CD8-positive, alpha-beta memory T cell (primary cell): ENCODE measurements around the gene RAB35. TPM values are rescaled to one million over a fixed set of nuclear protein-coding genes. Genes with fewer than 3 reads are reported as not detected.

Experiments
- CTCF ChIA-PET: fragments of 350-600 bp; sonication (Branson Sonifier 250); formaldehyde crosslinking; loops from one replicate; lab custom pipeline; 2021; ENCODE audit warnings: antibody characterized with exemption; lab: Charles Lee
- POLR2A ChIA-PET: fragments of 350-600 bp; sonication (Branson Sonifier 250); formaldehyde crosslinking; loops from one replicate; lab custom pipeline; 2021; ENCODE audit warnings: antibody characterized with exemption; lab: Charles Lee
- DNase-seq, 5 donors: peaks; one replicate each; pipeline versions ENCODE4 v3.0.0 to v3.0.0-alpha.2; 2020 to 2022; ENCODE audit warnings: mixed read lengths in 1 of 5
- H3K27ac ChIP-seq: one replicate; pipeline ENCODE4 v1.7.0; 2013; ENCODE audit warnings: low read depth, mild to moderate bottlenecking, low read length, moderate library complexity
- H3K27me3 ChIP-seq: 2 replicates; pipeline ENCODE4 v1.7.0; 2013; ENCODE audit warnings: low read length, mild to moderate bottlenecking; ENCODE audit not compliant: insufficient read depth, poor library complexity, severe bottlenecking
- H3K36me3 ChIP-seq: 2 replicates; pipeline ENCODE4 v1.7.0; 2013; ENCODE audit warnings: mild to moderate bottlenecking, low read length, moderate library complexity; ENCODE audit not compliant: insufficient read depth
- H3K4me1 ChIP-seq: 2 replicates; pipeline ENCODE4 v1.7.0; 2013; ENCODE audit warnings: mild to moderate bottlenecking, low read length, moderate library complexity; ENCODE audit not compliant: insufficient read depth
- H3K4me3 ChIP-seq: 2 replicates; pipeline ENCODE4 v1.7.0; 2013; ENCODE audit warnings: mild to moderate bottlenecking, low read length
- H3K9me3 ChIP-seq: 2 replicates; pipeline ENCODE4 v1.7.0; 2013; ENCODE audit warnings: mild to moderate bottlenecking, low read length
- H3K27ac Mint-ChIP-seq, 8 donors: one replicate each; pipeline ENCODE4 v1.8.0; 2020 to 2021; ENCODE audit warnings: mixed read lengths in 8 of 8, mild to moderate bottlenecking in 6 of 8, inconsistent platforms in 3 of 8, moderate library complexity in 3 of 8
- H3K27me3 Mint-ChIP-seq, 2 donors: one replicate each; pipeline ENCODE4 v1.8.0; 2020 to 2021; ENCODE audit warnings: mixed read lengths in 2 of 2, mild to moderate bottlenecking in 1 of 2, moderate library complexity in 1 of 2
- H3K36me3 Mint-ChIP-seq, 3 donors: one replicate each; pipeline ENCODE4 v1.8.0; 2020 to 2021; ENCODE audit warnings: mixed read lengths in 3 of 3, inconsistent platforms in 1 of 3, mild to moderate bottlenecking in 1 of 3
- H3K4me1 Mint-ChIP-seq, 3 donors: one replicate each; pipeline ENCODE4 v1.8.0; 2020 to 2021; ENCODE audit warnings: mixed read lengths in 3 of 3, inconsistent platforms in 1 of 3, mild to moderate bottlenecking in 1 of 3
- H3K4me3 Mint-ChIP-seq, 7 donors: one replicate each; pipeline ENCODE4 v1.8.0; 2020 to 2021; ENCODE audit warnings: mixed read lengths in 7 of 7, mild to moderate bottlenecking in 6 of 7, moderate library complexity in 4 of 7, inconsistent platforms in 2 of 7
- H3K9me3 Mint-ChIP-seq, 5 donors: one replicate each; pipeline ENCODE4 v1.8.0; 2020 to 2022; ENCODE audit warnings: mixed read lengths in 5 of 5, mild to moderate bottlenecking in 3 of 5, moderate library complexity in 2 of 5, inconsistent platforms in 1 of 5
- polyA plus RNA-seq: library from polyadenylated mRNA; unstranded; fragments of 300-500 nt; fragmentation: Illumina TruSeq; gene quantifications from one replicate; pipeline ENCODE4 v1.2.3, GENCODE V29; 2021
- total RNA-seq, 2 experiments: library from RNA; stranded (reverse); gene quantifications; one replicate each; pipeline ENCODE4 v1.2.3, GENCODE V29; 2021

Gene RAB35
- total and polyA plus RNA-seq, 3 experiments from 2014 or later = 26.9 to 77.8 (median 66.8) TPM

DNA sequence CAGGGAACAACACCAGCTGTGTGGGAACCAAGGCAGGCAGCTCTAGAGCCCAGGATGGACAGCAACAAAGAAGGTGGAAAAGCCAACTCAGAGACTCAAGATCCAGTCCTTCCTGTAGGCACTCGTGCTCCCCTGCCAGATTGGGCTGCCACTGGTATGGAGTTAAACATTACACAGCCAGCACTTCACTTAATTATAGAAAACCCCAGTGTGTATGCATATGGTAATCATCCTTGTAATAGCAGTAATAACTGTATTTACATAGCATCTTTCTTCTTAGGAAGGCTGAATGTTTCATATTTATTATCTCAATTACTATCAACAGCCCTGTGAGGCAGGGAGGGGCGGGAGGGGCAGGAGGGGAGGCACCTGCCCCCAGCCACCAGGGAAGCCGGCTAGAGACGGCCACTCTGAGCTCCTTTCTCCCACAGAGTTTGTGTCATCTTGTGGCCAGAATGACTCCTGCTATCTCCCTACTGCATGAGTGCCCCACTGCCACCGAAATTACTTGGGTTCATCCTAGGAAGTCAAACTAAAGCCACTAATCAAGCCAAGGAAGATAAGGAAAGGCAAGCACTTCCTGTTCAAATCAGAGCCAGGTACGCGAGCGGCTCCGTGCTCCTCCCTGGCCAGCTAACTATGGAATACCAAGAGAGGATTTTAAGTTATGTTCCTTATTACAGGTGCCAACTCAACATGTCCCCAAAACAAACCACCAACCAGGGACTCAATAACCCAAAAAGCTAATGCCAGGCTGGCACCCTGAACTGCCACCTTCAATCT is 15.7 kb upstream of the RAB35 start:
- Mint-ChIP-seq H3K4me1 (no peaks in the 10 kb centered on the region), H3K4me3 (no peak overlapping the region), H3K27me3 (no peaks in the 10 kb centered on the region), H3K36me3 (peaks cover 0 to 93% (median 12%) of the 10 kb centered on the region in 3 donors), H3K9me3 (no peaks in the 10 kb centered on the region), H3K27ac (peak overlapping the region in 2 of 8 donors; percentile 10 to 14)
- H3K4me3 ChIP-seq = no peak overlapping the region
- H3K4me1 ChIP-seq = no peaks in the 10 kb centered on the region
- no peak overlapping the region for H3K27ac ChIP-seq
- POLR2A ChIA-PET = no interaction called here
- no peaks in the 10 kb centered on the region for H3K9me3 ChIP-seq
- H3K27me3 ChIP-seq = no peaks in the 10 kb centered on the region
- peaks cover 80% of the 10 kb centered on the region for H3K36me3 ChIP-seq
- DNase-seq = no peak
- CTCF ChIA-PET = interaction anchor here (1.5 kb wide), 1 partner anchor 10 kb away, joined by 3 read pairs; no protein-coding TSS in a partner anchor

DNA sequence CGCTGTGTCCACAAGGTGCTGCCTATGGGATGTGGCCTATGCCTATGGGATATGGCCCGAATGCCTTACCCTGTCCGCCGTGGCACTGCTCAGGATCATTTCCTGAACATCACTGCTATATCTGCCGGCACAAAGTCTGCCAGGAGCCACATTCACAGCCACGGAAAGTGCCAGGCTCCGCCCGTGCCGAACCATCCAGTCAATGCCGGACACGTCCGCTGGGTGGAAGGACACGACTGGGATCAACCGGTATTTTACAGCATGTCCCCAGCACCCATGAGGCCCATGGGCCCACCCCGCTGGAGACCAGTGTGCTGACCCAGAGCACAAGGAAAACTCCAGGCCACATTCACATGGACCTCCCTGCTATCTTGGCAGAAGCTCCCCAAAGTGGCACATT is 14.6 kb upstream of the RAB35 start:
- no peak overlapping the region for H3K4me3 ChIP-seq
- peaks cover 74% of the 10 kb centered on the region for H3K36me3 ChIP-seq
- no peak for DNase-seq
- Mint-ChIP-seq H3K27me3 (no peaks in the 10 kb centered on the region), H3K4me1 (peaks cover 0 to 5% (median 0%) of the 10 kb centered on the region in 3 donors), H3K9me3 (no peaks in the 10 kb centered on the region), H3K4me3 (no peak overlapping the region), H3K36me3 (peaks cover 6 to 90% (median 12%) of the 10 kb centered on the region in 3 donors), H3K27ac (no peak overlapping the region)
- H3K9me3 ChIP-seq = no peaks in the 10 kb centered on the region
- H3K27ac ChIP-seq = no peak overlapping the region
- H3K27me3 ChIP-seq = no peaks in the 10 kb centered on the region
- CTCF ChIA-PET = no interaction called here
- POLR2A ChIA-PET = no interaction called here
- H3K4me1 ChIP-seq = no peaks in the 10 kb centered on the region

DNA sequence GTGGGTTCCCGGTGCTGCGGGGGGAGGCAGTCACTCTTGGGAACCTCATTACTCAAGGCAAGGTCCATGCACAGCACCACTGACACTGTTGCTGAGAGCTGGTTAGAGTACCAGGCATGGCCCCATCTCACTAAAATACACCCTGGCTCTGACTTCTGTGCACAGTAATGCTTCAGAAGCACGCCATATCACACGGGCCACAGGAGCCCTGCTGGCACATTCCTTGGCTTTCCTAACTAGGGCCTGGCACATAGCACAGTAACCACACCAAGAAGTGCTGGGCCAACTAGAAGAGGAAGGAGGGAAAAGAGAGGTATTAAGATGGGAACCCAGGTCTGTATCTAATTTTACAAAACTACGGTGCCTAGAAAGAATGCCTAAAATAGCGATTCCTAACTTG is 13.5 kb upstream of the RAB35 start:
- H3K36me3 Mint-ChIP-seq = peaks cover 6 to 83% (median 12%) of the 10 kb centered on the region in 3 donors
- Histone ChIP-seq H3K27me3 (no peaks in the 10 kb centered on the region), H3K36me3 (peaks cover 74% of the 10 kb centered on the region), H3K4me3 (no peak overlapping the region), H3K27ac (no peak overlapping the region), H3K9me3 (no peaks in the 10 kb centered on the region), H3K4me1 (no peaks in the 10 kb centered on the region)
- ChIA-PET CTCF (no interaction called here), POLR2A (no interaction called here)
- no peaks in the 10 kb centered on the region for H3K27me3 Mint-ChIP-seq
- no peak for DNase-seq
- no peak overlapping the region for H3K27ac Mint-ChIP-seq
- no peak overlapping the region for H3K4me3 Mint-ChIP-seq
- peaks cover 0 to 5% (median 0%) of the 10 kb centered on the region in 3 donors for H3K4me1 Mint-ChIP-seq
- H3K9me3 Mint-ChIP-seq = no peaks in the 10 kb centered on the region

DNA sequence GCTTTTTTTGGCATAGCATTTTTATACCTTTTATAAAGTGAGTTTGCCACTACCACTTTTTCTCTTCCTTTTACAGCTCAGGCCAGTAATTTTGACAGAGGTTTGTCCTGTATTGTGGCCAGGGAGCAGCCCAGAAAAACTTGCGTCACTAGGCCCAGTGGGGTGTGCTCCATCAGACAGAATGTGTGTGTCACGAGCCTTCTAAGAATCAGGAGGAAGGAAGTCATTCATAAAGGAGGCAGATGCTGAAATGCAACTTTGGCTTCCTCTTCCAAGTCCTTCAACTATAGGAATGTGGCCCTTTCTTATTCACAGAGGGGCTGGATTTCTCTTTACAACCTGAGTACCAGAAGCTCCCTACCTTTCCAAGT is 10.1 kb upstream of the RAB35 start:
- Mint-ChIP-seq H3K36me3 (peaks cover 6 to 49% (median 10%) of the 10 kb centered on the region in 3 donors), H3K27ac (peak overlapping the region in 7 of 8 donors; percentile 32 to 83 (median 69)), H3K4me1 (peaks cover 17 to 27% (median 22%) of the 10 kb centered on the region in 3 donors), H3K9me3 (no peaks in the 10 kb centered on the region), H3K4me3 (peak overlapping the region in 1 of 7 donors; percentile 43), H3K27me3 (no peaks in the 10 kb centered on the region)
- peaks cover 20% of the 10 kb centered on the region for H3K4me1 ChIP-seq
- CTCF ChIA-PET = interaction anchor here (0.9 kb wide), 1 partner anchor 39 kb away, joined by 3 read pairs; no protein-coding TSS in a partner anchor
- H3K9me3 ChIP-seq = no peaks in the 10 kb centered on the region
- DNase-seq = no peak
- peaks cover 44% of the 10 kb centered on the region for H3K36me3 ChIP-seq
- no peaks in the 10 kb centered on the region for H3K27me3 ChIP-seq
- POLR2A ChIA-PET = no interaction called here
- H3K27ac ChIP-seq = no peak overlapping the region
- H3K4me3 ChIP-seq = no peak overlapping the region

DNA sequence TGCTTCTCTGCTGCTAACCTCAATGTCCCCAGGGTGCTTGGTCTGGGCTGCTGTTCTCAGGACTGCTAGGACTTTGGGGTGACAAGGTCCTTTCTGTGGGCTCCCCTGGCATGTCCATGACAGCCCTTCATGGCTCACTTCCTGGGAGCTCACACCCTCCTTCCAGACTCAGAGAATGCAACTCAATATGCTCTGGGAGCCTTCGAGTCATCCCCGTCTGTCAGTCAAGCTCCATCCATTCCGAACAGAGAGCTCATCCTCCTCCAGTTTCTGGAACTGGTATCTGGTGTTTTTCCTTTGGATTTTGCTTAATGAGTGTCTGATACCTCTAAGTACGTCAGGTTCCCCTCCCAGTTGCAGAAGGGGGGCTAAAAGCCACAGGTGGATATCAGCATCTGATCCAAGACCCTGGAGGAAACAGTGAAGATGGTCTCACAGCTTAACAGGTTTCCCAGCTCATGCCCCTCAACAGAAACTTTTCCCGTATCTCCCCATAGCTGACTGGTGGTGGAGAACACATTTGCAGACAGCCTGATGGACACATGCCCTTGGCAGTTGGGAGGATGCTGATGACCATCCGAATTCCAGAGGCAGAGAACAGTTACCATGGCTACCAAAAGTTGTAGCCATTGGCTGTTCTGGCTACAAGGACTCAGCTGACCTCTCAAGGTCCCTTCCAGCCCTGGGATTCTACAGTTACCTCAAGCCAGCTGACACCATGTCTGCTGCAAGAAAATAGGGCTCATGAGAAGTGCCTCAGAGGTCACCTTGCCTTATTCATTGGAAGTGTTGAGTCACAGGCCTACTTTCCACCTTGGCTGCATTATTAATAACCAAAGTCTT is 9.5 kb upstream of the RAB35 start:
- Mint-ChIP-seq H3K4me1 (peaks cover 23 to 33% (median 28%) of the 10 kb centered on the region in 3 donors), H3K9me3 (no peaks in the 10 kb centered on the region), H3K27me3 (no peaks in the 10 kb centered on the region), H3K36me3 (peaks cover 6 to 43% (median 6%) of the 10 kb centered on the region in 3 donors), H3K27ac (peak overlapping the region in 4 of 8 donors; percentile 12 to 83 (median 73)), H3K4me3 (peak overlapping the region in 2 of 7 donors; percentile 43 to 61)
- peaks cover 38% of the 10 kb centered on the region for H3K36me3 ChIP-seq
- CTCF ChIA-PET = interaction anchor here (0.8 to 1.0 kb wide), 2 partner anchors 10 to 136 kb away, joined by 3 read pairs; no protein-coding TSS in a partner anchor
- no peak for DNase-seq
- no peaks in the 10 kb centered on the region for H3K9me3 ChIP-seq
- peaks cover 26% of the 10 kb centered on the region for H3K4me1 ChIP-seq
- POLR2A ChIA-PET = no interaction called here
- no peaks in the 10 kb centered on the region for H3K27me3 ChIP-seq
- no peak overlapping the region for H3K27ac ChIP-seq
- H3K4me3 ChIP-seq = no peak overlapping the region

DNA sequence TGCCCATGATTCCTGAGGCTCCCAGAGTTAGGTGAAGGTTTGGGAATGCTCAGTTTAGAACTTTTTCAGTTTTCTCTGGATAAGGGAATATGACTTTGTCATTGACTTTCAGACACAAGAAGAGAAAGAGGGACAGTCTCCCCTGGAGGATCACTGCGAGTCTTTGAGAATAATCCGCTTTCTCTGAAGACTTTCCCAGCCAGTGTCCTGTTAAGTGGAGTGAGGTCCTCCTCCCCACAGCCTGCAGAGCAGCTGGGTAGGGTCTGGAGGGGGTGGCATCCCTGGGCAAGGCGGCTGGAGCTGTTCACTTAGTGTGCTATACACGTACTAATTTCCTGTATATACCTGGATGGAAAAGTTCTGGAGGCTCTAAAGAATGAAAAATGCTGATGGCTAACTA is 8.5 kb upstream of the RAB35 start:
- peak overlapping the region in 1 of 7 donors; percentile 59 for H3K4me3 Mint-ChIP-seq
- H3K27ac Mint-ChIP-seq = peak overlapping the region in 5 of 8 donors; percentile 0 to 71 (median 17)
- H3K9me3 ChIP-seq = no peaks in the 10 kb centered on the region
- peaks cover 6 to 34% (median 6%) of the 10 kb centered on the region in 3 donors for H3K36me3 Mint-ChIP-seq
- no peaks in the 10 kb centered on the region for H3K9me3 Mint-ChIP-seq
- peaks cover 29% of the 10 kb centered on the region for H3K36me3 ChIP-seq
- H3K27me3 Mint-ChIP-seq = no peaks in the 10 kb centered on the region
- no peak for DNase-seq
- CTCF ChIA-PET = interaction anchor here (1.0 kb wide), 1 partner anchor 9 kb away, joined by 3 read pairs; no protein-coding TSS in a partner anchor
- POLR2A ChIA-PET = no interaction called here
- H3K27me3 ChIP-seq = no peaks in the 10 kb centered on the region
- H3K27ac ChIP-seq = no peak overlapping the region
- H3K4me3 ChIP-seq = no peak overlapping the region
- H3K4me1 Mint-ChIP-seq = peaks cover 29 to 41% (median 35%) of the 10 kb centered on the region in 3 donors
- H3K4me1 ChIP-seq = peaks cover 31% of the 10 kb centered on the region

DNA sequence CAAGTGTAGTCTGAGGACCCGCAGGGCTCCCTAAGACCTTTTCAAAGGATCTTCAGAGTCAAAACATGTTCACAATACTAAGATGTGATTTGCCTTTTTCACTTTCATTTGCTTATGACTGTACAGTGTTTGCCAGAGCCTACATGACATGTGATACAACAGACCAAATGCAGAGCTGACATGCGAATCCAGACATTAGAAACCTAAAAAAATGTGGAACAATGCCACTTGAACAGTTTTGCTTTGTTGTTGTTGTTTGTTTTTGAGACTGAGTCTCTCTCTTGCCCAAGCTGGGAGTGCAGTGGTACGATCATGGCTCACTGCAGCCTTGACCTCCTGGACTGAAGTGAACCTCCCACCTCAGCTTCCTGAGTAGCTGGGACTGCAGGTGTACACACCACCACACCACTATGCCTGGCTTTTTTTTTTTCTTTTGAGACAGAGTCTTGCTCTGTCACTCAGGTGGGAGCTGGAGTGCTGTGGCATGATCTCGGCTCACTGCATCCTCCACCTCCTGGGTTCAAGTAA is 5.3 kb upstream of the RAB35 start:
- ChIA-PET CTCF (interaction anchor here (1.1 kb wide), 1 partner anchor 35 kb away, joined by 3 read pairs; no protein-coding TSS in a partner anchor), POLR2A (no interaction called here)
- peak overlapping the region; percentile 54 to 88 (median 76) for H3K27ac Mint-ChIP-seq
- no peaks in the 10 kb centered on the region for H3K27me3 ChIP-seq
- H3K27me3 Mint-ChIP-seq = no peaks in the 10 kb centered on the region
- no peak for DNase-seq
- peaks cover 46 to 67% (median 61%) of the 10 kb centered on the region in 3 donors for H3K4me1 Mint-ChIP-seq
- peaks cover 56% of the 10 kb centered on the region for H3K4me1 ChIP-seq
- no peak overlapping the region for H3K4me3 ChIP-seq
- no peaks in the 10 kb centered on the region for H3K9me3 Mint-ChIP-seq
- no peak overlapping the region for H3K27ac ChIP-seq
- no peaks in the 10 kb centered on the region for H3K9me3 ChIP-seq
- peaks cover 5% of the 10 kb centered on the region for H3K36me3 ChIP-seq
- H3K36me3 Mint-ChIP-seq = peaks cover 2 to 8% (median 4%) of the 10 kb centered on the region in 3 donors
- H3K4me3 Mint-ChIP-seq = peak overlapping the region in 4 of 7 donors; percentile 26 to 62 (median 54)
